Activated T-cell treated with anti-CD3 and anti-CD28 coated beads, Interleukin-2, amount 50 U/mL, for 72 hours (primary cell): ENCODE measurements around the gene SLC35A5. TPM values are rescaled to one million over a fixed set of nuclear protein-coding genes. Genes with fewer than 3 reads are reported as not detected.

Experiments
- ATAC-seq, 2 donors: fragments of 150-1000 bp; cut with Tn5 transposase; replicated peaks in 1 of 2; 2 replicates each; pipeline ENCODE4 v1.10.0; 2021; ENCODE audit warnings: moderate library complexity in 2 of 2, mild to moderate bottlenecking in 1 of 2
- DNase-seq, 2 donors: peaks; one replicate each; pipeline ENCODE4 v3.0.0; 2021 to 2022; ENCODE audit warnings: mixed read lengths in 1 of 2
- H3K27ac Mint-ChIP-seq: one replicate; pipeline ENCODE4 v1.8.0; 2022; ENCODE audit warnings: mild to moderate bottlenecking, moderate library complexity, mixed read lengths
- H3K27me3 Mint-ChIP-seq: one replicate; pipeline ENCODE4 v1.8.0; 2022; ENCODE audit warnings: low read depth, mixed read lengths
- H3K36me3 Mint-ChIP-seq, 2 donors: one replicate each; pipeline ENCODE4 v1.8.0; 2022; ENCODE audit warnings: mixed read lengths in 2 of 2, mild to moderate bottlenecking in 1 of 2; ENCODE audit not compliant: insufficient read depth in 2 of 2
- H3K4me1 Mint-ChIP-seq: one replicate; pipeline ENCODE4 v1.8.0; 2022; ENCODE audit warnings: low read depth, mixed read lengths
- H3K4me3 Mint-ChIP-seq, 2 donors: one replicate each; pipeline ENCODE4 v1.8.0; 2022; ENCODE audit warnings: mild to moderate bottlenecking in 2 of 2, mixed read lengths in 2 of 2, moderate library complexity in 2 of 2
- H3K9me3 Mint-ChIP-seq, 2 donors: one replicate each; pipeline ENCODE4 v1.8.0; 2022; ENCODE audit warnings: mixed read lengths in 2 of 2
- total RNA-seq, 2 donors: library from RNA; stranded (reverse); gene quantifications; one replicate each; pipeline ENCODE4 v1.2.3, GENCODE V29; 2022

Gene SLC35A5
- total RNA-seq, 2 donors from 2014 or later = 24.8 TPM

DNA sequence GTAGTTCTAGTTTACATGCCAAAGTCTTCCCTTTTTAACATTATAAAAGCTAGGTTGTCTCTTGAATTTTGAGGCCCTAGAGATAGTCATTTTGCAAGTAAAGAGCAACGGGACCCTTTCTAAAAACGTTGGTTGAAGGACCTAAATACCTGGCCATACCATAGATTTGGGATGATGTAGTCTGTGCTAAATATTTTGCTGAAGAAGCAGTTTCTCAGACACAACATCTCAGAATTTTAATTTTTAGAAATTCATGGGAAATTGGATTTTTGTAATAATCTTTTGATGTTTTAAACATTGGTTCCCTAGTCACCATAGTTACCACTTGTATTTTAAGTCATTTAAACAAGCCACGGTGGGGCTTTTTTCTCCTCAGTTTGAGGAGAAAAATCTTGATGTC, 21.3 kb downstream of the SLC35A5 start:
- ATAC-seq = no peak
- H3K4me1 Mint-ChIP-seq = peaks cover 10% of the 10 kb centered on the region
- H3K27me3 Mint-ChIP-seq = no peaks in the 10 kb centered on the region
- no peak overlapping the region for H3K4me3 Mint-ChIP-seq
- H3K36me3 Mint-ChIP-seq = peaks cover 4 to 10% of the 10 kb centered on the region in 2 donors
- H3K9me3 Mint-ChIP-seq = no peaks in the 10 kb centered on the region
- no peak for DNase-seq
- no peak overlapping the region for H3K27ac Mint-ChIP-seq

DNA sequence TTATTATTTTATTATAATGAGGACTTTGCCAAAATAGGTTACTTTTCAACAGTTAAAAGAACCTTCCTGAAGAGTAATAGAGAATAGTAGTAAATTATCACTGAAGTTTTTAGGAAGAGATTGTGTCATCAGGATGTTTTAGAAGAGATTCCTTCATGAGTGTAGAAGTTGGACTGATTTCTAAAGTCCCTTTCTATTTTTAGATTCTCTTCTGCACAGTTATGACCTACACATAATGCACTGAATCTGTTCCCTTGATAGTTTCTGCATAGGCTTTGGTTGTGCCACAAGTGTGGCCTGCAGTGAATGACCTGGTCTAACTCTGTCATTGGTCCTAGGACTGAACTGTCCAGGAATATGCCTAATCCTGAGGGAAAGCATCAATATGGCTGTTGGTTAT, 23.9 kb downstream of the SLC35A5 start:
- H3K4me1 Mint-ChIP-seq = peaks cover 10% of the 10 kb centered on the region
- H3K36me3 Mint-ChIP-seq = peaks cover 4 to 10% of the 10 kb centered on the region in 2 donors
- H3K9me3 Mint-ChIP-seq = no peaks in the 10 kb centered on the region
- no peak for DNase-seq
- H3K4me3 Mint-ChIP-seq = no peak overlapping the region
- no peak overlapping the region for H3K27ac Mint-ChIP-seq
- H3K27me3 Mint-ChIP-seq = no peaks in the 10 kb centered on the region
- no peak for ATAC-seq

DNA sequence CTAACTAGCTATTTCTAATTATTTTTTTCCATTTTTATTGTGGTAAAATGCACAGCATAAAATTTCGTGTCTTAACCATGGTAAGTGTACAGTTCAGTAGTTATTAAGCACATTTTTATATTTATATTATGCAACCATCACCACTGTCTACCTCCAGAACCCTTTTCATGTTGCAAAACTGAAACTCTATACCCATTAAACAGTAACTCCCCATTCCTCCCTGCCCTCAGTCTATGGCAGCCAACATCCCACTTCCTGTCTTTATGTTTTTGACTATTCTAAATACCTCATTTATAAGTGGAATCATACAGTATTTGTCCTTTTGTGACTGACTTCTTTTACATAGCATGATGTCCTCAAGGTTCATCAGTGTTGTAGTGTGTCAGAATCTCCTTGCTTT, 25.5 kb downstream of the SLC35A5 start:
- peaks cover 6% of the 10 kb centered on the region for H3K4me1 Mint-ChIP-seq
- H3K4me3 Mint-ChIP-seq = no peak overlapping the region
- no peak overlapping the region for H3K27ac Mint-ChIP-seq
- peaks cover 4 to 10% of the 10 kb centered on the region in 2 donors for H3K36me3 Mint-ChIP-seq
- no peaks in the 10 kb centered on the region for H3K27me3 Mint-ChIP-seq
- ATAC-seq (no peak), DNase-seq (no peak)
- peaks cover 0 to under 1% of the 10 kb centered on the region in 2 donors for H3K9me3 Mint-ChIP-seq

DNA sequence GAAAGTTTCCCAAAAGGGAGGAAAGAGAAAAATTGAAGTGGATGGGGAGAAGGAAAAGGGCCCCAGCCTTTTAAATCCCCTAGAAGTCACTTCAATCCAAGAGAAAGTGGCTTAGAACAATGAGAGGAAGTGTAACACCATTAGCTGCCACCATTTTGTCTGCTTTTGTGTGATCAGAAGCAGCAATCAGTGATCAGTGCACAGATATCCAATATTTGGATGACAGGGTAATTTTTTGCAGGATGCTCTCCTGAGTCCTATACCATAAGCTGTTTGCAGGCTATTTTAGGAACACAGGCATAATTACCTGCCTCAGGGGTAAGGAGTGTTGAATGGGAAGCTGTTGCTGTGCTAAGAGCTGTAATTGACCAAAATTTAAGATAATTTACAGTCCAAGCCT, 31.4 kb downstream of the SLC35A5 start:
- Mint-ChIP-seq H3K36me3 (peaks cover 1 to 2% of the 10 kb centered on the region in 2 donors), H3K4me3 (no peak overlapping the region), H3K27ac (no peak overlapping the region), H3K9me3 (peaks cover 1 to 2% of the 10 kb centered on the region in 2 donors), H3K4me1 (no peaks in the 10 kb centered on the region), H3K27me3 (no peaks in the 10 kb centered on the region)
- DNase-seq (no peak), ATAC-seq (no peak)

DNA sequence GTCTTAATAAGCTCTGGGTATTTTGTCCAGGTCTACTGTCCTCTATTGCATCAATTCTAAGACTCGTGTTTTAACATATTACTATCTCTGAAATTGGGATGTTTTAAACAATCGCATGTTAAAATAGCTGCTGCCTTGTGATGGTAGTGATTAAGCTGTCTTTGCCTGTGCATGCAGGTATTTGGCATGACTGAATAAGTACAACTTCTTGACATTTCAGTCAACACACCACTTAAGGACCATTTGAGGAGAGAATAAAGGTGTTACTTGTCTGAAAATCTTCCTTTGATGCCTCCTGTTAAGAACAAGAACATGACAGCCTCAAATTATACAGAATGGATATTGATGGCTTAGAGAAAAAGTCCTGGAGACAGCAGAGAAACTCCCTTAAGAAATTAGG, 33.0 kb downstream of the SLC35A5 start:
- DNase-seq (no peak), ATAC-seq (no peak)
- H3K9me3 Mint-ChIP-seq = peaks cover 1 to 2% of the 10 kb centered on the region in 2 donors
- H3K27ac Mint-ChIP-seq = no peak overlapping the region
- H3K4me1 Mint-ChIP-seq = no peaks in the 10 kb centered on the region
- H3K4me3 Mint-ChIP-seq = no peak overlapping the region
- peaks cover 1 to 2% of the 10 kb centered on the region in 2 donors for H3K36me3 Mint-ChIP-seq
- H3K27me3 Mint-ChIP-seq = no peaks in the 10 kb centered on the region

DNA sequence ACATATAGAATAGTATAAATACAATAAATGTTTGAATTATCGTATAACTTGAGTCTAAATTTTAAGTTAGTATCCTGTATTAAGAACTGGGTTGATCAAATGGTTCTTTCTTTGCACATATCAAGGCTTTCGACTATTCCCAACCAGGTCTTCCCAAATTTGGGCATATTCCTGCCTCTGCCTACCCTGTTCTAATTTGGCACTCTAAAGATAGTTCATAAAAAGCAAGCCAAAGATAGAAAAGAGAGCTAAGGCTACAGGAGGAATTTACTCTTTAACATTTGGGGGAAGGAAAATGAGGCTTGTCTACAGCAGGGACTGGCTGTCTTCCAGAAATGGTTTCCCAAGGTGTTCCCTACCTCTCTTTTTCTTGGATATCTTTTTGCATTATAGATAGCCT, 36.1 kb downstream of the SLC35A5 start:
- no peak overlapping the region for H3K27ac Mint-ChIP-seq
- peaks cover 0 to under 1% of the 10 kb centered on the region in 2 donors for H3K9me3 Mint-ChIP-seq
- H3K4me1 Mint-ChIP-seq = peaks cover 11% of the 10 kb centered on the region
- H3K36me3 Mint-ChIP-seq = peaks cover 0 to under 1% of the 10 kb centered on the region in 2 donors
- no peak overlapping the region for H3K4me3 Mint-ChIP-seq
- peaks cover 7% of the 10 kb centered on the region for H3K27me3 Mint-ChIP-seq
- no peak for DNase-seq
- ATAC-seq = no peak

DNA sequence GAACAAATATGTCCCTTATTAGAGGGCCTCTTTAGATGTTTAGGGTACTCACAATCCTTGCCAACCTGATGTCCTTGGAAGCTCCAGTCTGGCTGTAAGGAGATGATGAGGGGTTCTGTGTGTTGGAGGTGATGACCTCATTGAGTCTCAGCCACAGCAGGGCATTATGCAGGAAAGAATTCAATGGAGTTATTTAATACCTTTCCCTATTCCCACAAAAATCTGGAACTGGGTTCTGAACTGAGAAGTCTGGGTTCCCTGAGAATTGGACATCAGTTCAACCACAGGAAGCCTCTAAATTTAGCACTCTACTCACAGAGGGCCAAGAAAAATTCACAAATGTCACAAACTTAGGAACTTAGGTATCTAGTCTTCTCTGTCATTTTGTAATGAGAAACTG, 36.9 kb downstream of the SLC35A5 start:
- no peaks in the 10 kb centered on the region for H3K36me3 Mint-ChIP-seq
- ATAC-seq (no peak), DNase-seq (no peak)
- H3K27ac Mint-ChIP-seq = no peak overlapping the region
- H3K4me1 Mint-ChIP-seq = peaks cover 14% of the 10 kb centered on the region
- H3K9me3 Mint-ChIP-seq = no peaks in the 10 kb centered on the region
- H3K27me3 Mint-ChIP-seq = peaks cover 7% of the 10 kb centered on the region
- no peak overlapping the region for H3K4me3 Mint-ChIP-seq

DNA sequence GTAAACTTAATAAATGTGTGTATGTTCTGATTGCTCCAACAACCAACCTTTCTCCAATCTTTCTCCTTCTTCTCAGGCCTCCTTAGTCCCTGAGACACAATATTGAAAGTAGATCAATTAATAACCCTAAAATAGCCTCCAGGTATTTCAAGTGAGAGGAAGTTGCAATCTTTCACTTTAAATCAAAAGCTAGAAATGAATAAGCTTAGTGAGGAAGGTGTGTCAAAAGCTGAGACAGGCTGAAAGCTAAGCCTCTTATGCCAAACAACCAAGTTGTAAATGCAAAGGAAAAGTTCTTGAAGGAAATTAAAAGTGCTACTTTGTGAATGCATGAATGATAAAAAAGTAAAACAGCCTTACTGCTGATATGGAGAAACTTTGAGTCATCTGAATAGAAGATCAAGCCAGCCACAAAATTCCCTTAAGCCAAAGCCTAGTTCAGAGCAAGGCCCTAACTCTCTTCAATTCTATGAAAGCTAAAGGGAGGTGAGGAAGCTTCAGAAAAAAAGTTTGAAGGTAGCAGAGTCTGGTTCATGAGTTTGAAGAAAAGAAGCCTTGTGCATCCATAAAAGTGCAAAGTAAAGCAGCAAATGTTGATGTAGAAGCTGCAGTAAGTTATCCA, 40.5 kb downstream of the SLC35A5 start:
- H3K4me1 Mint-ChIP-seq = peaks cover 26% of the 10 kb centered on the region
- DNase-seq = no peak
- H3K9me3 Mint-ChIP-seq = no peaks in the 10 kb centered on the region
- ATAC-seq = peak in 1 of 2 donors; percentile 50
- H3K36me3 Mint-ChIP-seq = no peaks in the 10 kb centered on the region
- peak overlapping the region; percentile 43 for H3K27ac Mint-ChIP-seq
- peaks cover 17% of the 10 kb centered on the region for H3K27me3 Mint-ChIP-seq
- peak overlapping the region in 1 of 2 donors; percentile 62 for H3K4me3 Mint-ChIP-seq

DNA sequence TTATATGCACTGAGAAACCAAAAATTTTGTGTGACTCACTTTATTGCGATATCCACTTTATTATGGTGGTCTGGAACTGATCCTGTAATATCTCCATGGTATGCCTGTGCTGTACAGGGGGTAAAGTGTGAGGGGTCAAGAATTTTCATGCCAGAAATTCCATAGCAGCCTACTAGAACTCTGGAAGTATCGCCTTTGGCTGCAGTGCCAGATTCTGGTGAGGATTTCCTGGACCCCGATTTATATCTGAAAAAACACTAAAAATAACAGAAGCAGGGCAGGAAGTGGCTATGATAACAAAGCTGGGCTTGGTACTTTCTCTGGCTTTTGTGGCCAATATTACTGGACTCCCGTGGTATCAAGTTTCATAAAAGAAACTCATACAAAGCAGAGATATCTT, 42.7 kb downstream of the SLC35A5 start:
- peaks cover 26% of the 10 kb centered on the region for H3K27me3 Mint-ChIP-seq
- no peak for DNase-seq
- no peaks in the 10 kb centered on the region for H3K9me3 Mint-ChIP-seq
- H3K27ac Mint-ChIP-seq = no peak overlapping the region
- no peaks in the 10 kb centered on the region for H3K36me3 Mint-ChIP-seq
- ATAC-seq = no peak
- H3K4me3 Mint-ChIP-seq = no peak overlapping the region
- peaks cover 26% of the 10 kb centered on the region for H3K4me1 Mint-ChIP-seq

DNA sequence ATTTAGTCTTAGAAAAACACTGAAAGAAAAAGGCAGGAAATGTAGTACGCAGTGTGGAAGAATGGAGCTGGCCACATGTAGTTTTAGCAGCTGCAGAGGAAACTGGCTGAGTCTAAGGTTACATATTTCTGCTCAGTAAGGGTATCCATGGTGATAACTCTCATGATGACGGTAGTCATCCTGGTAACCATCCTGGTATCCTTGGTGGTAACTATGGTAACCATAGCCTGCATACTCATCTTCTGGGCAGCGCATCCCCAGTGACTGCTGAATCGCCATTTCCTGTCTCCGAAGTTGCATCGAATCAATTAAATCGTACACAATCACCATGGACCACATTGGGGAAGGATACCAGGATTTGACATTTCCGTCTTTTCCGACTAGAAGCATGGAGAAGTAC, 43.4 kb downstream of the SLC35A5 start:
- DNase-seq (no peak), ATAC-seq (peak; percentile 61 to 73)
- Mint-ChIP-seq H3K9me3 (no peaks in the 10 kb centered on the region), H3K27ac (no peak overlapping the region), H3K36me3 (no peaks in the 10 kb centered on the region), H3K27me3 (peaks cover 25% of the 10 kb centered on the region), H3K4me3 (no peak overlapping the region), H3K4me1 (peaks cover 26% of the 10 kb centered on the region)

DNA sequence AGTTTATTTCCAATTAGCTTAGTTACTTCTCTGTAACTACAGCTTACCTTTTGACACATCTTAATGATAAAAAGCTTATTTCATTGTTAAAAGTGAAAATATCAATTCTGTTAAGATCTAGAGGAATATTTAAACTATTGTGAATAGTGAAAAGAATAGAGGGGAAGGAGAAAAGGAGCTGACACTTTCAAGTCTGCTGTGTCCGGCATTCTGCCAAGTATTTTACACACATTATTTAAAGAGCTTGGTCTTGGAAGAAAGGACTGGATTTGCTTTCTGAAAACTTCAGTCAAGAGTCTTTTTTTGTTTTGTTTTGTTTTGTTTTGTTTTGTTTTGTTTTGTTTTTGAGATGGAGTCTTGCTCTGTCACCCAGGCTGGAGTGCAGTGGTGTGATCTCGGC, 44.3 kb downstream of the SLC35A5 start:
- Mint-ChIP-seq H3K9me3 (no peaks in the 10 kb centered on the region), H3K27ac (no peak overlapping the region), H3K4me3 (no peak overlapping the region), H3K27me3 (peaks cover 18% of the 10 kb centered on the region), H3K4me1 (peaks cover 26% of the 10 kb centered on the region), H3K36me3 (no peaks in the 10 kb centered on the region)
- DNase-seq = no peak
- ATAC-seq = no peak

DNA sequence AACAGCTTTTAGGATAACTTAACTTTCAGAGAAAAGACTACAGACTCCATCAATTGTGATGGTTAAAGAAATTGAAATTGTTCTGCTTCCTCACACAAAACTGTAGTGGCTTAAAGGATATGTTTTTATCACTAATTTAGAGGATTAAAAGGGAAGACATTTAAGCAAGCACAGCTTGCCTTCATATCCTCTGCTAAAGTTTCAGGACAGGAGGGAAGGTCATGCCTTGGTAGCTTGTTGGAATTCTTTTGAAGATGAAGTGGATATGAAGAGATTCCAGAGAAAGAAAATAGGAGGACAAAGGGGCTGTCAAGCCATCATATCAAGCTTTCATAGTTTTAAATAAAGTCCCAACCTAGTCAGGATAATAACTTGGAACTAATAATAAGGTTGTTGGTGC, 46.0 kb downstream of the SLC35A5 start:
- Mint-ChIP-seq H3K4me3 (no peak overlapping the region), H3K27me3 (peaks cover 18% of the 10 kb centered on the region), H3K27ac (no peak overlapping the region), H3K9me3 (no peaks in the 10 kb centered on the region), H3K36me3 (no peaks in the 10 kb centered on the region), H3K4me1 (peaks cover 15% of the 10 kb centered on the region)
- ATAC-seq (no peak), DNase-seq (no peak)

DNA sequence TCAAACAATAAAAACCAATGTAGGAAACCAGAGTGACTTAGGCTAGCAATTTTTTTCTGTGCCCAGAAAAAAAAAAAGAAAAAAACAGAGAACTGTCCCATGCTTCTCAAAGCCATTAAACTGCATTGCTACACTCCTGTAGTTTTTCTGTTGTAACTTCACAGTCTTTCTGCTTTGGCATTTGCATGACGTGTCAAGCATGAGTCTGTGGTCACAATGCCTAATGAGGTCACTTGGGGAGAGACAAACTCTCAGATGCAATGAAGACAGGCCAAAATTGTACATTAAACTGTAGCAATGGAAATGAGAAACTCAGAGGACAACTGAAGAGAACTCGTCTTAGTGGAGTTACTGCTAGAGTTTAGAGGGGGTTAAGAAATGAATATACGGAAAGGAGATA, 48.3 kb downstream of the SLC35A5 start:
- no peak for DNase-seq
- Mint-ChIP-seq H3K36me3 (no peaks in the 10 kb centered on the region), H3K4me1 (peaks cover 5% of the 10 kb centered on the region), H3K9me3 (no peaks in the 10 kb centered on the region), H3K4me3 (no peak overlapping the region), H3K27me3 (peaks cover 24% of the 10 kb centered on the region), H3K27ac (no peak overlapping the region)
- ATAC-seq = no peak

DNA sequence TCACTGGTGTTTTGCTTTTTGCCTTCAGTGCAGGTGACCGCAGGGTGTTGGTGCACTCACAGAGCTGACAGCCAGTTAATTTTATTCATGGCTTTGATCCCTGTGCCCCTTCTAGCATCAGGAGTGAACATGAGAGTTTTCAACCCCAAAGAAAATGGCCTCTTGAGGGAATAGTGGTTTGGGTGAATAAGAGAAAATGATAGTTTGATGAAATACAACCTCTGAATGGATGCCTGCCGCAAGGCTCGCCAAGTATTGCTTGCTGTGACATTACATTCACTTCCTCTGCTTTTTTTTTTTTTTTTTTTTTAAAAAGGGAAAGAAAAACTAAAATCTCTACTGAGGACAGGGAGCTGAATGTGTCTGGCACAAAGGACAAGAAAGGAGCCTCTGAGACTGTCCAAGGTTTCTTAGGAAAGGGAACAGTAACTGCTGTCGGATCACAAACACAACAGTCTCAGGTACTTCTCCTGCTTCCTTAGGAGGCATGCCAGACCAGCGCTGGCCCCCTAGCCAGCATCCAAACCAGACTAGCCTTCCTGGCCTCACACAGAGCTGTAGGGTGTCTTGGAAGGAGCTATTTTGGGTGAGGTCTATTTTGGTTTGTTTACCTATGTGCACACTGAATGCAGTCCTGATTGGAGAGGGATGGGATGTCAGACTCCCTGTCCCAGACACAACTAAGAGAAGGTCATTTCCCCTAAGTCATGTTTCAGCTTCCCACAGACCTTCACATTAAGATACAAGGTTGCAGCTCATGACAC, 50.1 kb downstream of the SLC35A5 start:
- Mint-ChIP-seq H3K4me3 (no peak overlapping the region), H3K4me1 (no peaks in the 10 kb centered on the region), H3K36me3 (no peaks in the 10 kb centered on the region), H3K27me3 (peaks cover 18% of the 10 kb centered on the region), H3K9me3 (no peaks in the 10 kb centered on the region), H3K27ac (no peak overlapping the region)
- ATAC-seq (no peak), DNase-seq (no peak)
